ENCODE measurements around the gene ZNF681.
"Not testable (repeated sequence)": the region's sequence is repeated elsewhere in the genome, so short reads cannot be mapped to it uniquely, and the experiment has no call there.

The ZNF681 gene

GRCh38 chr19:23724161-23724560, 34.5 kb downstream of the ZNF681 start:
- H3K27me3 ChIP-seq (ENCODE audit: control insufficient read depth, low read length); H3F3A ChIP-seq (ENCODE audit: control insufficient read depth, insufficient read depth); H3K9me2 ChIP-seq (replicated peaks; ENCODE audit: control insufficient read depth, low read length); H3K4me1 ChIP-seq (ENCODE audit: control insufficient read depth, low read length); H3K9me3 ChIP-seq (ENCODE audit: control insufficient read depth, insufficient read depth, low read length); H3K27ac ChIP-seq (ENCODE audit: low read depth, low read length); H4K20me1 ChIP-seq (ENCODE audit: control insufficient read depth, insufficient read depth, low read depth, low read length); H3K4me2 ChIP-seq (ENCODE audit: low read length); H3K36me3 ChIP-seq (ENCODE audit: control insufficient read depth, low read length); H3K4me3 ChIP-seq (ENCODE audit: low read length); H3K79me2 ChIP-seq (ENCODE audit: control insufficient read depth, low read length): not testable (repeated sequence)

- H3K9me2 ChIP-seq (replicated peaks; ENCODE audit: control insufficient read depth, low read length), result no peaks in the 10 kb centered on the region
- no peaks in the 10 kb centered on the region for H3K9me3 ChIP-seq (ENCODE audit: control insufficient read depth, insufficient read depth, low read length)
- H3F3A ChIP-seq (ENCODE audit: control insufficient read depth, insufficient read depth), result no peaks in the 10 kb centered on the region
- no peaks in the 10 kb centered on the region for H3K4me1 ChIP-seq (ENCODE audit: control insufficient read depth, low read length)
- no peaks in the 10 kb centered on the region for H3K27me3 ChIP-seq (ENCODE audit: control insufficient read depth, low read length)
- no peak overlapping the region for H3K4me2 ChIP-seq (ENCODE audit: low read length)
- no peak overlapping the region for H3K27ac ChIP-seq (ENCODE audit: low read depth, low read length)
- no peak for TF ChIP-seq EZH2phosphoT487 (IDR thresholded peaks at IDR 0.05; ENCODE audit: borderline replicate concordance, low read length)
- no peak for TF ChIP-seq CTCF (IDR thresholded peaks at IDR 0.05; ENCODE audit: low read depth, low read length, poor library complexity, severe bottlenecking)
- no peaks in the 10 kb centered on the region for H4K20me1 ChIP-seq (ENCODE audit: control insufficient read depth, insufficient read depth, low read depth, low read length)
- no peak overlapping the region for H3K4me3 ChIP-seq (ENCODE audit: low read length)
- no peaks in the 10 kb centered on the region for H3K79me2 ChIP-seq (ENCODE audit: control insufficient read depth, low read length)
- no peaks in the 10 kb centered on the region for H3K36me3 ChIP-seq (ENCODE audit: control insufficient read depth, low read length)
Observed at GRCh38 chr19:23718802-23719201, 39.9 kb downstream of the ZNF681 start.

- H3K4me3 ChIP-seq (ENCODE audit: low read length), result no peak overlapping the region
- no peaks in the 10 kb centered on the region for H4K20me1 ChIP-seq (ENCODE audit: control insufficient read depth, insufficient read depth, low read depth, low read length)
- no peak overlapping the region for H3K4me2 ChIP-seq (ENCODE audit: low read length)
- H3K9me2 ChIP-seq (replicated peaks; ENCODE audit: control insufficient read depth, low read length), result no peaks in the 10 kb centered on the region
- H3K79me2 ChIP-seq (ENCODE audit: control insufficient read depth, low read length), result no peaks in the 10 kb centered on the region
- H3K36me3 ChIP-seq (ENCODE audit: control insufficient read depth, low read length), result no peaks in the 10 kb centered on the region
- H3F3A ChIP-seq (ENCODE audit: control insufficient read depth, insufficient read depth), result no peaks in the 10 kb centered on the region
- H3K9me3 ChIP-seq (ENCODE audit: control insufficient read depth, insufficient read depth, low read length), result no peaks in the 10 kb centered on the region
- no peaks in the 10 kb centered on the region for H3K4me1 ChIP-seq (ENCODE audit: control insufficient read depth, low read length)
- H3K27ac ChIP-seq (ENCODE audit: low read depth, low read length), result no peak overlapping the region
- TF ChIP-seq CTCF (IDR thresholded peaks at IDR 0.05; ENCODE audit: low read depth, low read length, poor library complexity, severe bottlenecking) (no peak), EZH2phosphoT487 (IDR thresholded peaks at IDR 0.05; ENCODE audit: borderline replicate concordance, low read length) (no peak)
- H3K27me3 ChIP-seq (ENCODE audit: control insufficient read depth, low read length), result no peaks in the 10 kb centered on the region
Observed at GRCh38 chr19:23716792-23717191, 41.9 kb downstream of the ZNF681 start.

GRCh38 chr19:23709347-23709746, 49.3 kb downstream of the ZNF681 start:
- Histone ChIP-seq H3K4me2 (ENCODE audit: low read length) (no peak overlapping the region), H3K4me3 (ENCODE audit: low read length) (no peak overlapping the region), H3K9me2 (replicated peaks; ENCODE audit: control insufficient read depth, low read length) (no peaks in the 10 kb centered on the region), H4K20me1 (ENCODE audit: control insufficient read depth, insufficient read depth, low read depth, low read length) (no peaks in the 10 kb centered on the region), H3K9me3 (ENCODE audit: control insufficient read depth, insufficient read depth, low read length) (no peaks in the 10 kb centered on the region), H3K27me3 (ENCODE audit: control insufficient read depth, low read length) (no peaks in the 10 kb centered on the region), H3K36me3 (ENCODE audit: control insufficient read depth, low read length) (no peaks in the 10 kb centered on the region), H3K27ac (ENCODE audit: low read depth, low read length) (no peak overlapping the region), H3K4me1 (ENCODE audit: control insufficient read depth, low read length) (no peaks in the 10 kb centered on the region), H3K79me2 (ENCODE audit: control insufficient read depth, low read length) (no peaks in the 10 kb centered on the region), H3F3A (ENCODE audit: control insufficient read depth, insufficient read depth) (no peaks in the 10 kb centered on the region)
- no peak for TF ChIP-seq EZH2phosphoT487 (IDR thresholded peaks at IDR 0.05; ENCODE audit: borderline replicate concordance, low read length)
- TF ChIP-seq CTCF (IDR thresholded peaks at IDR 0.05; ENCODE audit: low read depth, low read length, poor library complexity, severe bottlenecking), result no peak
